OCI-LY3 (cell line): ENCODE results near the gene ARID1B.

ENCODE experiments used
- H2AFZ ChIP-seq: fragments of 200-600, 300-600 bp; shearing (Covaris generic); 2 replicates; pipeline ENCODE4 v1.6.0; 2014; ENCODE audit warnings: antibody characterized with exemption, low read depth, low read length
- H3K27ac ChIP-seq: fragments of 200-600, 300-600 bp; sonication (generic); 2 replicates; pipeline ENCODE4 v1.5.1; 2014; ENCODE audit warnings: mild to moderate bottlenecking, low read length, moderate library complexity, mixed read lengths
- H3K27me3 ChIP-seq: fragments of 200-600, 300-600 bp; sonication (generic); 2 replicates; pipeline ENCODE4 v1.6.1; 2014; ENCODE audit warnings: low read depth, low read length, mixed read lengths
- H3K36me3 ChIP-seq: fragments of 200-600, 300-600 bp; sonication (generic); replicated peaks from 2 replicates; pipeline ENCODE3; 2014; ENCODE audit warnings: low read depth, low read length, mixed read lengths
- H3K4me1 ChIP-seq: fragments of 300-600, 200-600 bp; sonication (generic); 2 replicates; pipeline ENCODE4 v1.6.1; 2014; ENCODE audit warnings: low read length, mixed read lengths
- H3K4me2 ChIP-seq: fragments of 200-600, 300-600 bp; sonication (generic); 2 replicates; pipeline ENCODE4 v1.6.1; 2014; ENCODE audit warnings: low read length, mixed read lengths
- H3K4me3 ChIP-seq: fragments of 300-600, 200-600 bp; sonication (generic); 2 replicates; pipeline ENCODE4 v1.5.1; 2014; ENCODE audit warnings: antibody characterized with exemption, mild to moderate bottlenecking, low read length, moderate library complexity
- H3K79me2 ChIP-seq: fragments of 300-600, 200-600 bp; shearing (Covaris generic); 2 replicates; pipeline ENCODE4 v1.6.1; 2014; ENCODE audit warnings: mild to moderate bottlenecking, low read length, mixed read lengths
- H3K9ac ChIP-seq: fragments of 300-600, 200-600 bp; shearing (Covaris generic); 2 replicates; pipeline ENCODE4 v1.6.0; 2014; ENCODE audit warnings: mild to moderate bottlenecking, low read length, moderate library complexity
- H3K9me3 ChIP-seq: fragments of 200-600, 300-600 bp; shearing (Covaris generic); 2 replicates; pipeline ENCODE4 v1.6.1; 2014; ENCODE audit warnings: low read length, mixed read lengths; ENCODE audit not compliant: insufficient read depth
- H4K20me1 ChIP-seq: fragments of 200-600, 300-600 bp; sonication (generic); 2 replicates; pipeline ENCODE4 v1.6.1; 2016; ENCODE audit warnings: low read length, mixed read lengths; ENCODE audit not compliant: insufficient read depth
- CTCF ChIP-seq: fragments of 200-600, 300-600 bp; sonication (generic); IDR thresholded peaks from 2 replicates; pipeline ENCODE4 v1.5.1; 2014; ENCODE audit warnings: antibody characterized with exemption, low read length, low read depth
- EZH2phosphoT487 ChIP-seq: fragments of 200-600 bp; shearing (Covaris generic); IDR thresholded peaks from 2 replicates; pipeline ENCODE4 v1.6.1; 2018; ENCODE audit warnings: antibody characterized with exemption, mixed run types, low read depth

The ARID1B gene

GRCh38 chr6:157083343-157083742 is 306.2 kb downstream of the ARID1B start:
- H3K4me3 ChIP-seq: no peak overlapping the region
- H3K9ac ChIP-seq: no peak overlapping the region
- 0 out of 2 replicates have a peak, but pooled peaks cover 4% of the 10 kb centered on the region for H3K79me2 ChIP-seq
- H3K27me3 ChIP-seq: no peaks in the 10 kb centered on the region
- no peaks in the 10 kb centered on the region for H3K36me3 ChIP-seq
- H4K20me1 ChIP-seq: peaks cover 5% of the 10 kb centered on the region
- H3K4me2 ChIP-seq: no peak overlapping the region
- H3K9me3 ChIP-seq: no peaks in the 10 kb centered on the region
- no peak overlapping the region for H2AFZ ChIP-seq
- peaks cover 22% of the 10 kb centered on the region for H3K4me1 ChIP-seq
- no peak for TF ChIP-seq EZH2phosphoT487
- no peak for TF ChIP-seq CTCF
- no peak overlapping the region for H3K27ac ChIP-seq

DNA sequence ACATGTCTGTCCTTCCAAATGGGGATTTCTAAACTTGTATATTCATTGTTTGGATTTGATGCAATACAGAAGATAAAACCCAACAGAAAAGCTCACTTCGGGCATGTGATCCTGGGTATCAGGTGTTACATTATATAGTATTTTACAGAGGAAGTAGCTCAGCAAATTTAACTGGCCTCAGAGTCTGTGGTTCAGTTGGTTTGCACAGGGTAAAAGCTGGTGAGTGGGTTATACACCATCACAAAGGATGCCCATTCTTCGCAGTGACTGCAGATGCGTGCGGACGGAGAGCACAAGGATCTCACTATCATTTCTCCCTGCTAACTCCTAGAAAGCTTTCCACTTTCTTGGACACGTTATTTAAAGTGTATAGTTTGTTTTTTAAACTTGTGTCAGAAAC is 309.5 kb downstream of the ARID1B start:
- TF ChIP-seq CTCF (no peak), EZH2phosphoT487 (no peak)
- Histone ChIP-seq H4K20me1 (no peaks in the 10 kb centered on the region; the same call in 1 of the 2 replicates), H3K79me2 (no peaks in the 10 kb centered on the region), H3K36me3 (no peaks in the 10 kb centered on the region), H2AFZ (no peak overlapping the region), H3K4me1 (no peaks in the 10 kb centered on the region), H3K27me3 (no peaks in the 10 kb centered on the region), H3K4me3 (no peak overlapping the region), H3K27ac (no peak overlapping the region), H3K9ac (no peak overlapping the region), H3K9me3 (no peaks in the 10 kb centered on the region), H3K4me2 (no peak overlapping the region)

GRCh38 chr6:157087974-157088373 is 310.8 kb downstream of the ARID1B start:
- Histone ChIP-seq H3K36me3 (no peaks in the 10 kb centered on the region), H3K4me1 (no peaks in the 10 kb centered on the region), H3K4me3 (no peak overlapping the region), H2AFZ (no peak overlapping the region), H4K20me1 (no peaks in the 10 kb centered on the region), H3K27ac (no peak overlapping the region), H3K4me2 (no peak overlapping the region), H3K9ac (no peak overlapping the region), H3K79me2 (no peaks in the 10 kb centered on the region), H3K9me3 (no peaks in the 10 kb centered on the region), H3K27me3 (no peaks in the 10 kb centered on the region)
- no peak for TF ChIP-seq EZH2phosphoT487
- TF ChIP-seq CTCF: no peak

GRCh38 chr6:157088841-157089240 is 311.7 kb downstream of the ARID1B start:
- H3K4me1 ChIP-seq: 0 out of 2 replicates have a peak, but pooled peaks cover 2% of the 10 kb centered on the region
- no peaks in the 10 kb centered on the region for H3K27me3 ChIP-seq
- no peak for TF ChIP-seq CTCF
- no peak for TF ChIP-seq EZH2phosphoT487
- H3K79me2 ChIP-seq: no peaks in the 10 kb centered on the region
- no peaks in the 10 kb centered on the region for H3K36me3 ChIP-seq
- H3K27ac ChIP-seq: no peak overlapping the region
- 0 out of 2 replicates have a peak, but pooled peaks cover 1% of the 10 kb centered on the region for H4K20me1 ChIP-seq
- H3K4me2 ChIP-seq: no peak overlapping the region
- no peaks in the 10 kb centered on the region for H3K9me3 ChIP-seq
- no peak overlapping the region for H2AFZ ChIP-seq
- no peak overlapping the region for H3K4me3 ChIP-seq
- H3K9ac ChIP-seq: no peak overlapping the region
